Ovary (tissue), 3 donors: ENCODE data around the gene CFAP100.

Source experiments
- CTCF ChIP-seq, 3 donors: fragments of 450-650 bp in 2 of 3; fragments of 200-600 bp in 1 of 3; IDR thresholded peaks; one replicate each; pipeline versions ENCODE4 v1.5.1 to v1.8.0; 2016 to 2022; ENCODE audit warnings: antibody characterized with exemption in 3 of 3, mild to moderate bottlenecking in 1 of 3
- EP300 ChIP-seq: sonication (generic); formaldehyde crosslinking; IDR thresholded peaks from one replicate; pipeline ENCODE4 v1.6.1; 2017; ENCODE audit warnings: antibody characterized with exemption
- POLR2A ChIP-seq: fragments of 450-650 bp; IDR thresholded peaks from one replicate; pipeline ENCODE4 v1.6.1; 2017; ENCODE audit warnings: antibody characterized with exemption, mild to moderate bottlenecking, moderate library complexity
- donor health status: DM: no; HTN: no; CAD: no.

DNA sequence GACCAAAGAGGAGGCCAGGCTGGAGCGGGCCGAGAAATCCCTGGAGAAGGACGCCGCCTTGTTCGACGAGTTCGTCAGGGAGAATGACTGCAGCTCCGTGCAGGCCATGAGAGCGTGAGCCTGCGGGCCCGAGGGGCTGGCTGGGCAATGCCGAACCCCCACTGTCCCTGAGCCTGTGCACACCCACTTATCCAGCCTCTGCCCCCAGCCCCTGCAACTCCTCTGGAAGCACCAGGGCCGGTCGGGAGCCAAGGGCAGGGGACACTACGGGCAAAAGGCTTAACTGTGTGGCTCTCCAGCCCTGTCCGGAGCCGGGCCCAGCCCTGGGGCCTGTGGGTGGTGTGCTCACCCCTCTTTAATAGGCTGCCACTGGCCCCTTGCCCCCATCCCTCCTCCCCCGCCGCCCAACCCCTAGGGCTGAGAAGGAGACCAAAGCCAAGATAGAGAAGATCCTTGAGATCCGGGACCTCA, 24.0 kb downstream of the CFAP100 start:
- TF ChIP-seq CTCF (IDR thresholded peaks at IDR 0.05), result no peak
- TF ChIP-seq POLR2A, result no peak
- TF ChIP-seq EP300, result no peak
